ENCODE results near the gene SKOR1.
A peak's percentile ranks its signal among the peaks of the same experiment; 100 is the strongest.

SKOR1 gene

GRCh38 chr15:67794832-67795574, 30.3 kb upstream of the SKOR1 start:
- peak; percentile 69 to 73 for DNase-seq

DNA sequence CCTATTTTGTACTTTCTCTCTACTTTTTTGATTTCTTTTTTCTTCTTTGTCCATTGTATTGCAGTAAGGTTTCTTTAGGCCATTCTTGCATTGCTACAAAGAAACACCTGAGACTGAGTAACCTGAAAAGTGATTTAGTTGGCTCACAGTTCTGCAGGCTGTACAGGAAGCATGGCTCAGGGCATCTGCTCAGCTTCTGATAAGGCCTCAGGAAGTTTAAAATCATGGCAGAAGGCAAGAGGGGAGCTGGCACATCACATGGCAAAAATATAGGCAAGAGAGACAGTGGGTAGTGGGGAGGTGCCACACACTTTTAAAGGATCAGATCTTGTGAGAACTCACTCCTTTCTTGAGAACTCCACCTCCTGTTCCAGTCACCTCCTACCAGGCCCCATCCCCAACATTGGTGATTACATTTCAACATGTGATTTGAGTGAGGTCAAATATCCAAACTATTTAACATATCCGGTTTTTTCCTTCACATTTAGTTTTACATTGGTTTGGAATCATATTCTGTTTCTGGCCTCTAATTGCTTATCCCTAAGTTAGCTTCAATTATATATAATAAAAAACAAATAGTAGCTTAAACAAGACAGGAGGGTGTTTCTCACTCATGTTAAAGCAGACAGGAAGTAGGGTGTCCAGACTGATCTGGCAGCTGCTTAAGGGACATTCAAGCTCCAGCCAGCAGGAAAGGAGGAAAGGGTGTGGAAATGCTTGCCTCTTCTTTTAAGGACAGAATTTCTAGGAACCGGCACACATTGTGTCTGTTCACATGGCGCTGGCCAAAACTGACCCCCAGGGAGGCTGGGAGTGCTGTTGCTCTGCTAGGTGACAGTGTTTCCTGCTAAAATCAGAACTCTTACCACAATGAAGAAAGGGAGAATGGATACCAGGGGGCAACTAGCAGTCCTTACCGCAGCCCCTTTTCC, 28.8 kb upstream of the SKOR1 start:
- no peak for DNase-seq

DNA sequence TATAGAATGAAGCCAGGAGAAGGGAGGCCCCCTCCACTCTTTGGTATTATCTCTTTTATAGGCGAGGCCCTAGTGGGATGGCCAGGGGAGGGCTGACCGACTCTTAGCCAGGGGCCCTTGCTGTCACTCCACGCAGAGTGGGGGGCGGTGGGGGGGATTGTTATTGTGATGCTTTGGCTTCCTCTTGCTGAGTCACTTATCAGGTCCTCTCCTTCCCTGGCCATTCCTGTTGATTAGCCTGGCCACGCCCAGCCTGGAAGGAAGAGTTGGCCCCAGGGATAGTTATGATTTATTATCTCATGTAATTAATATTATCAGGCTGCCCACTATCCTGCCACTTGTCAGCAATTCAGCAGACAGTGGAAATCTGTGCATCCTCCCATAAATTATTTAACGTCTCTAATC, 25.5 kb upstream of the SKOR1 start:
- DNase-seq = no peak

DNA sequence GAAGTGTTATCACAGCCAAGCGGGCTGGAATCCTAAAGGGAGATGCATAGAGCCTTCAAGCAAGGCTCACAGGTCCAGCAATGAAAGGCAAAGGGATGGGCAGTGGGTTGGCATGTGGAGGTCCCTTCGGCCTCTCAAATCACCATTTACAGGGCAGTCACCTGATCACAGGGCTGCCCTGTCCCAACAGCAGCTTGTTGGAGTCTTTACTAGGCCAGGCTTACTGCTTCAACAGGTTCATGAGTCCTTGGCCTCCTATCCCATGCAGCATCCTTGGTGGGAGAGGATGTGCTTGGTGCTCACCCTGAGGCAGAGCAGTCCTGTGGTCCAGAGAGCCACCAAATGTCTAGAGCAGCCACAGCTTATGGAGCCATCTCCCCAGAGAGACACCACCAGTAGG, 24.2 kb upstream of the SKOR1 start:
- DNase-seq = no peak

DNA sequence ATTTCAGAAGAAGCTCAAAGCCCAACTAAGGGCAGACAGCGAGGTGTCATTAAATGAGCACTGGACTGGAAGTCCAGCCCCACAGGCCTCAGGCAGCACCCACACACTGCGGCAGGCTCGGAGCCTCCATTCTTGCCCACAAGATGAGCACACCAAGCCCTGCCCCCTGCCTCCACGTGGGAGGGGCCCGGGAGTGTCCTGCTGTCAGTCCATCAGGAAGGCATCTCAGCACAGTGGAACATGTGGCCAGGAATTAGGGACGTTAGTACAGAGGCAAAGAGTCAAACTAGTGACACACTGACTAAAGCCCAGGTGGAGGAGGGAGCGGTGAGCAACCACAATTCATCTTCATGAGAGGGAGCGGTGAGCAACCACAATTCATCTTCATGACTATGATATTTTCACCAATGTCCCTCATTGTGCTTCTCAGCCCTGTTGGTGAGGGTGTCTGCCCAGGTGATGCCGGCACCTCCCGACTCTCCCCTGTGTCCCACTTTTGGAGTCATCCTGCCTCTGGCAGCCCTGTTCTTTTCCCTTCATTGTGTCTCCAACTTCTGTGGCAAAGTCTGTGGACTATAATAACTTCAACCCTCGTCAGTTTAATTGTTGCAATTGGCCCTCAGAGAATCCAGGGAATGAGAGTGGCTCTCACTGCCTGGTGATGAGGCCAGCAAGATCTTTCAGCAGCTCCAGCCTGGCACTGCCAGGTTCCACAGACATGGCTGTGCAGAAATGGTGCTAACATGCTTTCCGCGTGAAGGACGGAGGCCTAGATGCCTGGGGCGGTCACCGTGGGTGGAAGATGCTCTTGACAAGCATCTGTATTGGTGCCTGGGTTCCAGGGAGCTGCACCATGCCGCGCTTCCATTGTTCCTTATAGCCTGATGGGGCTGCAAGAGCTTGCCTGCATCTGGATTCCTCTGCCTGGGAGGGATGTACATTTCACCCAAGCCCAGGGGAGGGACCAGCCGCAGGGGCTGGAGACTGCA, 23.1 kb upstream of the SKOR1 start:
- DNase-seq = no peak

GRCh38 chr15:67803299-67803698, 22.0 kb upstream of the SKOR1 start:
- DNase-seq = no peak

- no peak for DNase-seq
Measured at GRCh38 chr15:67803996-67804843, 21.1 kb upstream of the SKOR1 start.

DNA sequence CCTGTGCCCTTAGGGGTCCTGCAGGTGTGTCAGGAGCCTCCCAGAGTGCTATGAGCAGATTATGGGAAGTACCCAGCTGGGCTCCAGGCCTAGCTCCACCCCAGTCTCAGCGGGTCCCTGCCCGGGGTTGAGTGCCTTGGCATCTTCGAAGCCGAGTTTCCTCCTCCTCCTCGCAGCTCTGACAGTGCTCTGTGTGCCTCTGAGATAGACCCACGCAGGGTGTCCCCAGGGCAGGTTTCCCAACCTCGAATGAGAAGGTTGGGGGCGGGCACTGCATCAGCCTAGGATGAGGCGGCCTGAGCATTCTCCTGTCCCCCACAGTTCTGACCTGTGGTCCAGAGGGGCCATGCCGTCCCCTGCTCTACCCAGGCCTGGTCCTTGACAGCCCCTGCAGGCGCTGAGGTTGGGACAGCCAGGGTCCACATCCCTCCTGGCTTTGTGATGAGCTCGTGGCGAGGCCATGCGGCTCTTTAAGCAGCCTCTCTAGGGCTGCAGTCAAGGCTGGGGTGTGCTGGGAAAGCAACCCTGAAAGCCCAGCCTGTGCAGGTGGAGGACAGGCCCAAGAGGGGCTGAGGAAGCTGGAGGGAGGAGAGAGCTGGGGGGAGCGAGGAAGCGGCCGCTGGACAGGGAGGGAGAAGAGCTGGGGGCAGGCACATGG, 20.2 kb upstream of the SKOR1 start:
- no peak for DNase-seq

- DNase-seq = no peak
Measured at GRCh38 chr15:67805666-67806516, 19.4 kb upstream of the SKOR1 start.

- no peak for DNase-seq
Measured at GRCh38 chr15:67806536-67806935, 18.8 kb upstream of the SKOR1 start.

- no peak for DNase-seq
Measured at GRCh38 chr15:67807141-67807540, 18.2 kb upstream of the SKOR1 start.

- DNase-seq = no peak
Measured at GRCh38 chr15:67807836-67808235, 17.5 kb upstream of the SKOR1 start.

DNA sequence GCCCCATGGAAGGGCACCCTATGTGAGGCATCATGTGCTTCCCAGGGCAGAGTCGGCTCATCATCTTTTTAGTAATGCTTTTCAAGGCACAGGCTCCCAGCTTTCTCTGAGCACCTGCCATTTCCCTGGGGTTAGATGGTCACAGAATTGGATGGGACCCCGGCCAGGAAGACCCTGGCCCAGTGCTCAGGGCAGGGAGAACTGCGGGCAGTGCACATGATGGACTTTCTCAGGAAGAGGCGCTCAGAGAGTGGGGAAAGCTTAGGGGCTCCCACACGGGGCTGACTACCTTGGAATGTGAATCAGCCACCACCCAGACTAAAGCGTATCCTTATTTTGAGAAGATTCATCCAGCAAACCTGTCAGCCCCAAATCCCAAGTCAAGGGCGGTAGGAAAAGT, 16.5 kb upstream of the SKOR1 start:
- DNase-seq = no peak

DNA sequence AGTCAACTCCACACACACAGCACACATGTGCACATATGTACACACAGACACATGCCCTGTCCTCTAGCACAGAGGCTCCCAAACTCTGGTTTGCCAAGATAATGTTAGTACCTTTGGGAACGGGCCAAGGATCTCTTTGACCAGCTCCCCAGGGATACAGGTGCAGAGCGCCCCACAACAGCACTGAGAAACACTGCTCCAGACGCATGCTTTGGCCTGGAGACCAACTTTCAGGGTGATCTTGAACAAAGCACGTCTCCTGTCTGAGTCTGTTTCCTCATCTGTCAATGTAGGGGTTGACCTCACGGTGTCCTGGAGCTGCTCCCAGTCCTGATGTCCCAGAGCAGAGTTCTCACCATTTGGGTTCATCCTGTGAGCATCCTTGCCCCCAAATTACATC, 15.9 kb upstream of the SKOR1 start:
- no peak for DNase-seq

DNA sequence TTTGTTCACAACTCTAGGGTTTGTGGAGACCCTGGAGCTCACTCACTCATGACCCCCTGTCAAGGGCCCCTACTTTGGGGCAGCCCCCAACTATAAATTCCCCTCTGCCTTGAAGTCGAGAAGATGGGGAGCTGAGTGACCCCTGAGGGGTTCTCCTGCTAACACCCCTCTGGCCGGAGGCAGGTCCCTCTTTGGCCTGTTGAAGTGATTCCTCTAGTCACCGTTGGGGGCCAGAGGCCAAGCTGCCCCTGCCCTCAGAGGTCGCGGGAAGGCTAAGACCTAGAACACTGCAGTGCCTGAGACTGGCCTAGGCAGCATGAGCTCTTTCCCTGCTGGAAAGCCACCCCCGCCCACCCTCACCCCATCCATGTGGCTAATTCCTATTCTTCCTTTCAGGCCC, 15.4 kb upstream of the SKOR1 start:
- DNase-seq = no peak

DNA sequence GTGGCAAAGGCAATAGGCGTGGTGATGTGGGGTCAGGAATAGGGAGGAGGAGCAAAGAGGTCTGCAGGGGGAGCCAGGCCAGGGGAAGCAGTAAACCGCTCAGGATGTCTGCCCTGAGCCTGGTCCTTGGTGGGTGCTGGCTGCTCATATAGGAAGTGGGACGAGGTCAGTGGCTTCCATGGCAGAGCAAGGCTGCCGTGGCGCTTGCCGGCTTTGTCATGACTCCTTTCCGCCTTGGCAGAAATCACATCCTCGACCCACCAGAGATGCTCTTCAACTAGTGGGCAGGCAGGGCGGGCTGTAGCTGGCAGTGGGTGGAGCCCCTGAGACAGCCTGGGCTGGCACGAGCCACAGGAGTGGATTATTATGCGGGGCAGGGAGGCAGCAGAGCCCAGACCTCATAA, 13.1 kb upstream of the SKOR1 start:
- no peak for DNase-seq

- no peak for DNase-seq
Measured at GRCh38 chr15:67813104-67813634, 12.1 kb upstream of the SKOR1 start.

DNA sequence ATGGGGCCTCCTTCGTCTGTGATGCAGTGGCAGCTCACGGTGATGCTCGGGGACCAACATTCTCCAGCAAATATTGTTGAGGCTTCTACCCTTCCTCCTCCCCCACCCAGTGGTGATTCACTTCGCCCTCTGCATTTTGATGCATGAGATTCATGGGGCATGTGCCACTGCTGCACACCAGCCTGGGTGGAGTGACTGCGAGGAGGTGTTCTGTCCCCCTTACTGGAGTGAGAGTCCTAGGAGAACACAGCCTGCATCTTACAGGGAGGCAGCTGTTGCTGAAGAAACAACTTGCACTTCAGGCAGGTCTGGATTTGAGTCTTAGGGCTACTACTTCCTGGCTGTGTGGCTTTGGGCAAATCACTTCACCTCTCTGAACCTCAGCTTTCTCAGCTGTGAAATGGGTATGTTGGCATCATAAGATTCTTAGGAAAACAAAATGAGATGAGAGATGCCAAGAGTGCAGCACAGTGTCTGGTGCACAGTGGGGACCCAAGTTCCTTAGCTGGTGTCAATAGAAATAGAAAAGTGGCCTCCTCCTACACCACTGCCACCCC, 10.2 kb upstream of the SKOR1 start:
- peak in 1 of 2 experiments; percentile 11 for DNase-seq

DNA sequence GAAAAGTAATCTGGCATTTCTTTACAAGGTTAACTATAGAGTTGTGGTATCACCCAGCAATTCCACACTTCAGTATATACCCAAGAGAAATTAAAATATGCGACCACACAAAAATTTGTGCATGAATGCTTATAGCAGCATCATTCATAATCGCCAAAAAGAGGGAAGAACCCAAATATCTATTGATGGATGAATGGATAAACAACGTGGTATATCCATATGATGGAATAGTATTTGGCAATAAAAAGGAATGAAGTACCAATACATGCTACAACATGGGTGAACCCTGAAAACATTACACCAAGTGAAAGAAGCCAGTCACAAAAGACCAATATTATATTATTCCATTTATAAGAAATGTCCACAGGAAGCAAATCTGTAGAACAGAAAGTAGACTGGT, 8.6 kb upstream of the SKOR1 start:
- DNase-seq = no peak

DNA sequence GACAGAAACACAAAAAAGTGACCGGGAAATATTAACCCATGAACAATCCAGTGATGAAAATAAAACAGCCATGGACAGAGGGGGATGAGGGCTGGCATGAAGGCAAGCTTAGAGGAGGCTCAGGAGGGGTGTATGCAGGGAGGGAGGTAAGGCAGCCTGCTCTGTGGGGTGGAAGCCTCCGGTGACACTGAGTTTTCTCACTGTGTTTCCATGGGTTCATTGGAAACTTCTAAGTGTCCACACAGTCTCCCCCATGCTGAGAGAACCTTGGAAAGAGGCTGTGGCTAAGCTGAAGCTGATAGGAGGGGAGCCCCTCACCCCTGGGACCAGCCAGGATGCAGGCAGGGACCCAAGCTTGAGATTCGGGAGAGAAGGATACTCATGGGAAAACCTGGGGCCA, 6.8 kb upstream of the SKOR1 start:
- no peak for DNase-seq
